OCI-LY3 (cell line): ENCODE data around the gene CIP2A.

Source experiments
- EZH2phosphoT487 ChIP-seq: fragments of 200-600 bp; shearing (Covaris generic); IDR thresholded peaks from 2 replicates; pipeline ENCODE4 v1.6.1; 2018; ENCODE audit warnings: antibody characterized with exemption, mixed run types, low read depth
- TF ChIP-seq, protein P1 (sequence below): fragments of 200-600, 300-600 bp; sonication (generic); IDR thresholded peaks from 2 replicates; pipeline ENCODE4 v1.5.1; 2014; ENCODE audit warnings: antibody characterized with exemption, low read length, low read depth

DNA sequence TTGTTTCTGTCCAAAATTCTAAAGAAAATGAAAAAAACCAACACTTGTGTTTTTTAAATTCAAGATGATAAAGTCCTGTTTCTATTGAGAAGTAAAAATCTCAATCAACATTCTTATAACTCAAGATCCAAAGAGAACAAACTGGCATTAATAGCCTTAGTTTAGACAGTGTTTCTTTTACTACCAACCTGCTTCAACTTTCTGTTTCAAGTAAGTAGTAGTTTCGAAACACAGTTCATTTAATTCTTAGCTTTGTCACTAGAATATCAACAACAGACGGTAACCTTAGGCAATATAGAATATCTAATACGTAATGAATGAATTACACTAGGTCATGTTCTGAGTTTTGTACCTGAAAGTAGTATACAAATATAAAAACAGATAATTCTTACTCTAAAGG, 23.7 kb downstream of the CIP2A start:
- TF ChIP-seq, protein P1, sequence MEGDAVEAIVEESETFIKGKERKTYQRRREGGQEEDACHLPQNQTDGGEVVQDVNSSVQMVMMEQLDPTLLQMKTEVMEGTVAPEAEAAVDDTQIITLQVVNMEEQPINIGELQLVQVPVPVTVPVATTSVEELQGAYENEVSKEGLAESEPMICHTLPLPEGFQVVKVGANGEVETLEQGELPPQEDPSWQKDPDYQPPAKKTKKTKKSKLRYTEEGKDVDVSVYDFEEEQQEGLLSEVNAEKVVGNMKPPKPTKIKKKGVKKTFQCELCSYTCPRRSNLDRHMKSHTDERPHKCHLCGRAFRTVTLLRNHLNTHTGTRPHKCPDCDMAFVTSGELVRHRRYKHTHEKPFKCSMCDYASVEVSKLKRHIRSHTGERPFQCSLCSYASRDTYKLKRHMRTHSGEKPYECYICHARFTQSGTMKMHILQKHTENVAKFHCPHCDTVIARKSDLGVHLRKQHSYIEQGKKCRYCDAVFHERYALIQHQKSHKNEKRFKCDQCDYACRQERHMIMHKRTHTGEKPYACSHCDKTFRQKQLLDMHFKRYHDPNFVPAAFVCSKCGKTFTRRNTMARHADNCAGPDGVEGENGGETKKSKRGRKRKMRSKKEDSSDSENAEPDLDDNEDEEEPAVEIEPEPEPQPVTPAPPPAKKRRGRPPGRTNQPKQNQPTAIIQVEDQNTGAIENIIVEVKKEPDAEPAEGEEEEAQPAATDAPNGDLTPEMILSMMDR: no peak
- no peak for TF ChIP-seq EZH2phosphoT487
